GM04504 (cell line): ENCODE results near the gene CYP2C9.
"Not testable (repeated sequence)": the region's sequence is repeated elsewhere in the genome, so short reads cannot be mapped to it uniquely, and the experiment has no call there.

Experiments used
- DNase-seq: peaks from one replicate; pipeline ENCODE4 v3.0.0-alpha.2; 2012; ENCODE audit warnings: low read depth

Gene CYP2C9

GRCh38 chr10:94938383-94938782 is at the start of gene CYP2C9:
CYP2C9 (plus strand) TSS chr10:94938658; CDS start chr10:94938683, 25 bp downstream.
- no peak for DNase-seq

- DNase-seq = no peak
Observed at GRCh38 chr10:94889123-94889522, 49.3 kb upstream of the CYP2C9 start.

- DNase-seq = no peak
Observed at GRCh38 chr10:94890264-94891022, 48.0 kb upstream of the CYP2C9 start.

- not testable (repeated sequence) for DNase-seq
Observed at GRCh38 chr10:94898414-94898813, 40.0 kb upstream of the CYP2C9 start.

GRCh38 chr10:94902080-94902479 is 36.4 kb upstream of the CYP2C9 start:
- DNase-seq = no peak

GRCh38 chr10:94902570-94902969 is 35.9 kb upstream of the CYP2C9 start:
- no peak for DNase-seq

GRCh38 chr10:94904506-94905148 is 33.8 kb upstream of the CYP2C9 start:
- not testable (repeated sequence) for DNase-seq

- DNase-seq = no peak
Observed at GRCh38 chr10:94916423-94916822, 22.0 kb upstream of the CYP2C9 start.

- no peak for DNase-seq
Observed at GRCh38 chr10:94936721-94937120, 1.7 kb upstream of the CYP2C9 start.

GRCh38 chr10:94943432-94944103 is 5.1 kb downstream of the CYP2C9 start:
- not testable (repeated sequence) for DNase-seq

- not testable (repeated sequence) for DNase-seq
Observed at GRCh38 chr10:94946181-94946580, 7.7 kb downstream of the CYP2C9 start.

GRCh38 chr10:94963901-94964300 is 25.4 kb downstream of the CYP2C9 start:
- DNase-seq = peak; percentile 0

GRCh38 chr10:94983555-94983954 is 45.1 kb downstream of the CYP2C9 start:
- DNase-seq = no peak

- DNase-seq = no peak
Observed at GRCh38 chr10:94989192-94989591, 50.7 kb downstream of the CYP2C9 start.

GRCh38 chr10:94991243-94991888 is 52.9 kb downstream of the CYP2C9 start:
- DNase-seq = no peak

- DNase-seq = no peak
Observed at GRCh38 chr10:94992811-94993210, 54.4 kb downstream of the CYP2C9 start.

GRCh38 chr10:94997741-94998174 is 59.3 kb downstream of the CYP2C9 start:
- DNase-seq = no peak

GRCh38 chr10:95026461-95026860 is 88.0 kb downstream of the CYP2C9 start:
- no peak for DNase-seq

GRCh38 chr10:95031656-95032055 is 93.2 kb downstream of the CYP2C9 start:
- DNase-seq = no peak

GRCh38 chr10:95034401-95034800 is 95.9 kb downstream of the CYP2C9 start:
- DNase-seq = no peak

- no peak for DNase-seq
Observed at GRCh38 chr10:95035332-95036295, 97.2 kb downstream of the CYP2C9 start.
